NB4 (cell line): ENCODE measurements around the gene CMIP.

Source experiments
- MYC ChIP-seq: IDR thresholded peaks from 2 replicates; pipeline ENCODE4 v1.6.1; 2011; ENCODE audit warnings: low read depth, low read length
- POLR2A ChIP-seq: IDR thresholded peaks from 2 replicates; pipeline ENCODE4 v1.6.1; 2011; ENCODE audit warnings: mild to moderate bottlenecking; ENCODE audit not compliant: insufficient read length; ENCODE audit errors: extremely low read depth
- TF ChIP-seq, protein P1 (sequence below): IDR thresholded peaks from one replicate; pipeline ENCODE4 v1.5.1; 2012; ENCODE audit warnings: low read depth, low read length
- TF ChIP-seq, protein P2 (sequence below): IDR thresholded peaks from 2 replicates; pipeline ENCODE4 v1.6.1; 2011; ENCODE audit warnings: low read depth, low read length

DNA sequence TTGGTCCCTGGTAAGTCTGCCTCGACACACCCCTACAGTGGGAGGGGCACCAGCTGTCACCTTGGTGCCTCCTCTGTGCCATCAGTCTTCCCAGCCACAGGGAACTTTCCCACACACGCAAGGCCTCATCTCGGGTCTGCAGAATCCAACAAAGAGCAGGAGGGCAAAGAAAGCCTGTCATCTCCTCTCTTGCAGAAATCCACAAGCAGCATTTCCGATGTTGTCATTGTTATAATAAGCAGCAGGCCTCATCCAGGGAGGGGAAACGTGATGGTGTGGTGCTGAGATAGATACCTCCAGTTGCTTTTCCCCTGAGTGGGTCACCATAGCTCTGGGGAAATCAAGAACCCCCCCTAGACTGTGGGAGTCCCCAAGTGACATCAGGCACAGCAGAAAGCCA, 110.4 kb downstream of the CMIP start:
- TF ChIP-seq, protein P1, sequence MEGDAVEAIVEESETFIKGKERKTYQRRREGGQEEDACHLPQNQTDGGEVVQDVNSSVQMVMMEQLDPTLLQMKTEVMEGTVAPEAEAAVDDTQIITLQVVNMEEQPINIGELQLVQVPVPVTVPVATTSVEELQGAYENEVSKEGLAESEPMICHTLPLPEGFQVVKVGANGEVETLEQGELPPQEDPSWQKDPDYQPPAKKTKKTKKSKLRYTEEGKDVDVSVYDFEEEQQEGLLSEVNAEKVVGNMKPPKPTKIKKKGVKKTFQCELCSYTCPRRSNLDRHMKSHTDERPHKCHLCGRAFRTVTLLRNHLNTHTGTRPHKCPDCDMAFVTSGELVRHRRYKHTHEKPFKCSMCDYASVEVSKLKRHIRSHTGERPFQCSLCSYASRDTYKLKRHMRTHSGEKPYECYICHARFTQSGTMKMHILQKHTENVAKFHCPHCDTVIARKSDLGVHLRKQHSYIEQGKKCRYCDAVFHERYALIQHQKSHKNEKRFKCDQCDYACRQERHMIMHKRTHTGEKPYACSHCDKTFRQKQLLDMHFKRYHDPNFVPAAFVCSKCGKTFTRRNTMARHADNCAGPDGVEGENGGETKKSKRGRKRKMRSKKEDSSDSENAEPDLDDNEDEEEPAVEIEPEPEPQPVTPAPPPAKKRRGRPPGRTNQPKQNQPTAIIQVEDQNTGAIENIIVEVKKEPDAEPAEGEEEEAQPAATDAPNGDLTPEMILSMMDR: no peak
- TF ChIP-seq POLR2A (no peak), MYC (no peak)
- TF ChIP-seq, protein P2, sequence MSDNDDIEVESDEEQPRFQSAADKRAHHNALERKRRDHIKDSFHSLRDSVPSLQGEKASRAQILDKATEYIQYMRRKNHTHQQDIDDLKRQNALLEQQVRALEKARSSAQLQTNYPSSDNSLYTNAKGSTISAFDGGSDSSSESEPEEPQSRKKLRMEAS: no peak
